Measurements from ENCODE around the gene GPR183.
"Not testable (repeated sequence)": the region's sequence is repeated elsewhere in the genome, so short reads cannot be mapped to it uniquely, and the experiment has no call there.

The GPR183 gene

GRCh38 chr13:99251921-99252320, 55.3 kb downstream of the GPR183 start:
- no peak overlapping the region for H3K27ac ChIP-seq
- no peak for TF ChIP-seq CTCF (conservative IDR thresholded peaks at IDR 0.05)

- no peak for TF ChIP-seq CTCF (conservative IDR thresholded peaks at IDR 0.05)
- H3K27ac ChIP-seq, result no peak overlapping the region
Measured at GRCh38 chr13:99250982-99251825, 56.0 kb downstream of the GPR183 start.

GRCh38 chr13:99249606-99250005, 57.6 kb downstream of the GPR183 start:
- not testable (repeated sequence) for H3K27ac ChIP-seq

GRCh38 chr13:99249178-99249577, 58.0 kb downstream of the GPR183 start:
- H3K27ac ChIP-seq, result not testable (repeated sequence)

GRCh38 chr13:99246100-99246499, 61.1 kb downstream of the GPR183 start:
- no peak overlapping the region for H3K27ac ChIP-seq
- no peak for TF ChIP-seq CTCF (conservative IDR thresholded peaks at IDR 0.05)

Data from VCaP (cell line).